Uterus (tissue), 2 donors: Measurements from ENCODE around the gene GAGE12H.
"Not testable (repeated sequence)": the region's sequence is repeated elsewhere in the genome, so short reads cannot be mapped to it uniquely, and the experiment has no call there.

Experiments
- CTCF ChIP-seq, 4 experiments: fragments of 200-600 bp in 2 of 4; fragments of 450-650 bp in 2 of 4; sonication (generic) in 2 of 4; IDR thresholded peaks; one replicate each; pipeline ENCODE4 v1.5.1; 2016 to 2019; ENCODE audit warnings: antibody characterized with exemption in 4 of 4, mild to moderate bottlenecking in 2 of 4, moderate library complexity in 1 of 4
- POLR2A ChIP-seq, 2 donors: fragments of 450-650 bp; IDR thresholded peaks; one replicate each; pipeline ENCODE4 v1.6.1; 2016; ENCODE audit warnings: antibody characterized with exemption in 2 of 2, mild to moderate bottlenecking in 1 of 2, moderate library complexity in 1 of 2

GRCh38 chrX:49589196-49589595 lies 9.4 kb downstream of the GAGE12H start, which contains the start of gene GAGE2A:
- not testable (repeated sequence) for TF ChIP-seq CTCF, POLR2A (IDR thresholded peaks at IDR 0.05)
